Rectal smooth muscle tissue (tissue), 1 donor: Measurements from ENCODE around the gene ZCCHC10.
"Not testable (repeated sequence)": the region's sequence is repeated elsewhere in the genome, so short reads cannot be mapped to it uniquely, and the experiment has no call there.

Source experiments
- H3K27ac ChIP-seq: one replicate; pipeline ENCODE4 v1.7.0; 2013; ENCODE audit warnings: low read depth, low read length, inconsistent platforms
- H3K27me3 ChIP-seq: one replicate; pipeline ENCODE4 v1.7.0; 2013; ENCODE audit warnings: low read length; ENCODE audit not compliant: control insufficient read depth, insufficient read depth
- H3K36me3 ChIP-seq: one replicate; pipeline ENCODE4 v1.7.0; 2013; ENCODE audit warnings: low read length; ENCODE audit not compliant: control insufficient read depth, insufficient read depth
- H3K4me1 ChIP-seq: one replicate; pipeline ENCODE4 v1.7.0; 2013; ENCODE audit warnings: low read length; ENCODE audit not compliant: control insufficient read depth, insufficient read depth
- H3K4me3 ChIP-seq: one replicate; pipeline ENCODE4 v1.7.0; 2013; ENCODE audit warnings: low read length
- H3K9ac ChIP-seq: one replicate; pipeline ENCODE4 v1.7.0; 2013; ENCODE audit warnings: low read length

Gene ZCCHC10

GRCh38 chr5:133034064-133034463, 7.7 kb upstream of the ZCCHC10 start:
- Histone ChIP-seq H3K4me3 (no peak overlapping the region), H3K27me3 (no peaks in the 10 kb centered on the region), H3K4me1 (no peaks in the 10 kb centered on the region), H3K27ac (no peak overlapping the region), H3K36me3 (no peaks in the 10 kb centered on the region), H3K9ac (no peak overlapping the region)

GRCh38 chr5:133032852-133033742, 6.7 kb upstream of the ZCCHC10 start:
- H3K4me3 ChIP-seq = no peak overlapping the region
- H3K27me3 ChIP-seq = no peaks in the 10 kb centered on the region
- no peaks in the 10 kb centered on the region for H3K36me3 ChIP-seq
- H3K27ac ChIP-seq = no peak overlapping the region
- H3K4me1 ChIP-seq = no peaks in the 10 kb centered on the region
- no peak overlapping the region for H3K9ac ChIP-seq

- Histone ChIP-seq H3K4me3 (no peak overlapping the region), H3K4me1 (peaks cover 5% of the 10 kb centered on the region), H3K36me3 (no peaks in the 10 kb centered on the region), H3K9ac (no peak overlapping the region), H3K27ac (no peak overlapping the region), H3K27me3 (no peaks in the 10 kb centered on the region)
These were observed 4.1 kb upstream of the ZCCHC10 start for GRCh38 chr5:133030343-133031005.

- Histone ChIP-seq H3K27ac (no peak overlapping the region), H3K4me1 (peaks cover 6% of the 10 kb centered on the region), H3K36me3 (no peaks in the 10 kb centered on the region), H3K27me3 (no peaks in the 10 kb centered on the region), H3K9ac (no peak overlapping the region), H3K4me3 (no peak overlapping the region)
These were observed 3.1 kb upstream of the ZCCHC10 start for GRCh38 chr5:133029416-133029815.

GRCh38 chr5:133026664-133027153, 360 bp upstream of the ZCCHC10 start:
- peaks cover 6% of the 10 kb centered on the region for H3K4me1 ChIP-seq
- H3K27ac ChIP-seq = peak overlapping the region; percentile 65
- no peaks in the 10 kb centered on the region for H3K27me3 ChIP-seq
- H3K9ac ChIP-seq = no peak overlapping the region
- H3K4me3 ChIP-seq = peak overlapping the region; percentile 57
- H3K36me3 ChIP-seq = peaks cover 3% of the 10 kb centered on the region

GRCh38 chr5:133019471-133019870, 6.9 kb downstream of the ZCCHC10 start:
- H3K27me3 ChIP-seq, H3K4me1 ChIP-seq, H3K9ac ChIP-seq, H3K27ac ChIP-seq, H3K4me3 ChIP-seq, H3K36me3 ChIP-seq: not testable (repeated sequence)

GRCh38 chr5:133017964-133018363, 8.4 kb downstream of the ZCCHC10 start:
- Histone ChIP-seq H3K36me3 (peaks cover 3% of the 10 kb centered on the region), H3K27ac (no peak overlapping the region), H3K27me3 (no peaks in the 10 kb centered on the region), H3K9ac (no peak overlapping the region), H3K4me1 (no peaks in the 10 kb centered on the region), H3K4me3 (no peak overlapping the region)

- no peaks in the 10 kb centered on the region for H3K4me1 ChIP-seq
- H3K9ac ChIP-seq = no peak overlapping the region
- H3K27me3 ChIP-seq = no peaks in the 10 kb centered on the region
- no peaks in the 10 kb centered on the region for H3K36me3 ChIP-seq
- H3K4me3 ChIP-seq = no peak overlapping the region
- no peak overlapping the region for H3K27ac ChIP-seq
These were observed 10.9 kb downstream of the ZCCHC10 start for GRCh38 chr5:133015466-133015865.

- not testable (repeated sequence) for H3K9ac ChIP-seq, H3K4me3 ChIP-seq, H3K27ac ChIP-seq, H3K4me1 ChIP-seq, H3K27me3 ChIP-seq, H3K36me3 ChIP-seq
These were observed 17.9 kb downstream of the ZCCHC10 start for GRCh38 chr5:133008455-133008854.

GRCh38 chr5:133006653-133007052, 19.7 kb downstream of the ZCCHC10 start:
- no peak overlapping the region for H3K4me3 ChIP-seq
- no peaks in the 10 kb centered on the region for H3K4me1 ChIP-seq
- H3K27me3 ChIP-seq = no peaks in the 10 kb centered on the region
- peaks cover 3% of the 10 kb centered on the region for H3K36me3 ChIP-seq
- H3K9ac ChIP-seq = no peak overlapping the region
- H3K27ac ChIP-seq = no peak overlapping the region

GRCh38 chr5:132999246-132999645, 27.1 kb downstream of the ZCCHC10 start:
- Histone ChIP-seq H3K36me3 (peaks cover 3% of the 10 kb centered on the region), H3K27me3 (no peaks in the 10 kb centered on the region), H3K4me3 (no peak overlapping the region), H3K27ac (no peak overlapping the region), H3K4me1 (no peaks in the 10 kb centered on the region), H3K9ac (no peak overlapping the region)

- Histone ChIP-seq H3K27ac (no peak overlapping the region), H3K36me3 (peaks cover 3% of the 10 kb centered on the region), H3K4me3 (no peak overlapping the region), H3K27me3 (no peaks in the 10 kb centered on the region), H3K9ac (no peak overlapping the region), H3K4me1 (no peaks in the 10 kb centered on the region)
These were observed 27.8 kb downstream of the ZCCHC10 start for GRCh38 chr5:132998556-132998955.
